GM23338 (cell line): ENCODE data around the gene CHAMP1.

Experiments used
- CREB1 ChIP-seq: fragments of 250-450 bp; sonication (Bioruptor Pico); IDR thresholded peaks from 2 replicates; pipeline ENCODE4 v1.5.0; 2020; ENCODE audit warnings: low read depth, mild to moderate bottlenecking, moderate library complexity
- CTCF ChIP-seq, 2 experiments: fragments of 200-600 bp in 1 of 2; sonication (generic) in 1 of 2; conservative IDR thresholded peaks; 2 replicates each; pipeline versions ENCODE4 v1.5.1 to v1.6.1; 2016 to 2017; ENCODE audit warnings: antibody characterized with exemption in 2 of 2, low read depth in 2 of 2, mild to moderate bottlenecking in 2 of 2, moderate library complexity in 1 of 2
- ETS1 ChIP-seq: IDR thresholded peaks from 2 replicates; pipeline ENCODE4 v1.6.1; 2016; ENCODE audit warnings: antibody characterized with exemption
- EZH2 ChIP-seq: fragments of 200-600 bp; sonication (generic); IDR thresholded peaks from one replicate; pipeline ENCODE4 v1.8.0; 2017; ENCODE audit warnings: antibody characterized with exemption, mild to moderate bottlenecking, low read depth; ENCODE audit not compliant: unreplicated experiment
- EZH2phosphoT487 ChIP-seq: fragments of 200-600 bp; sonication (generic); IDR thresholded peaks from one replicate; pipeline ENCODE4 v1.8.1; 2018; ENCODE audit warnings: antibody characterized with exemption; ENCODE audit not compliant: unreplicated experiment
- JUNB ChIP-seq: IDR thresholded peaks from one replicate; pipeline ENCODE4 v1.6.1; 2016; ENCODE audit warnings: antibody characterized with exemption; ENCODE audit not compliant: unreplicated experiment
- NANOG ChIP-seq: IDR thresholded peaks from 2 replicates; pipeline ENCODE4 v1.6.1; 2016; ENCODE audit warnings: antibody characterized with exemption, borderline replicate concordance
- POLR2AphosphoS5 ChIP-seq: IDR thresholded peaks from 2 replicates; pipeline ENCODE4 v1.6.1; 2016; ENCODE audit warnings: antibody characterized with exemption, low read depth
- REST ChIP-seq: IDR thresholded peaks from one replicate; pipeline ENCODE4 v1.6.1; 2018; ENCODE audit warnings: antibody characterized with exemption; ENCODE audit not compliant: unreplicated experiment
- STAT1 ChIP-seq: IDR thresholded peaks from one replicate; pipeline ENCODE4 v1.6.1; 2016; ENCODE audit warnings: antibody characterized with exemption; ENCODE audit not compliant: unreplicated experiment
- ZNF114 ChIP-seq: fragments of 250-450 bp; sonication (Bioruptor Pico); IDR thresholded peaks from 2 replicates; pipeline ENCODE4 v1.5.0; 2020; ENCODE audit warnings: mild to moderate bottlenecking, moderate library complexity
- ZNF331 ChIP-seq: fragments of 250-450 bp; sonication (Bioruptor Pico); IDR thresholded peaks from 2 replicates; pipeline ENCODE4 v1.5.0; 2020; ENCODE audit warnings: low read depth, mild to moderate bottlenecking, moderate library complexity
- ZNF462 ChIP-seq: fragments of 250-450 bp; sonication (Bioruptor Pico); IDR thresholded peaks from 2 replicates; pipeline ENCODE4 v1.5.0; 2020; ENCODE audit warnings: mild to moderate bottlenecking, moderate library complexity

- no peak for TF ChIP-seq CTCF (conservative IDR thresholded peaks at IDR 0.05; ENCODE audit: low read depth in 2 of 2)
- TF ChIP-seq EZH2, result no peak
- TF ChIP-seq REST, result no peak
- no peak for TF ChIP-seq ETS1
- TF ChIP-seq POLR2AphosphoS5, result no peak
- TF ChIP-seq CREB1 (CRISPR knock-in tag), result no peak
- TF ChIP-seq ZNF462 (CRISPR knock-in tag), result no peak
- TF ChIP-seq JUNB, result no peak
- TF ChIP-seq EZH2phosphoT487, result no peak
- TF ChIP-seq STAT1, result no peak
- no peak for TF ChIP-seq ZNF114 (CRISPR knock-in tag)
- TF ChIP-seq NANOG, result no peak
- no peak for TF ChIP-seq ZNF331 (CRISPR knock-in tag)
Observed at GRCh38 chr13:114330086-114330485, 15.8 kb downstream of the CHAMP1 start.
